HCT116 (cell line): ENCODE measurements around the gene DHPS. TPM values are rescaled to one million over a fixed set of nuclear protein-coding genes. Genes with fewer than 3 reads are reported as not detected.

ENCODE experiments used
- ATAC-seq: fragments of 200-7000 bp; cut with Tn5 transposase; 2 replicates; pipeline ENCODE4 v1.9.1; 2020; ENCODE audit warnings: mild to moderate bottlenecking, moderate library complexity
- BruUV-seq: library from RNA; stranded (reverse); fragments of 400-500 nt; replicated peaks from 2 replicates; lab custom pipeline; 2021; lab: Mats Ljungman, UMichigan
- CTCF ChIA-PET: fragments of 300-600 bp; sonication (Branson Sonifier 250); formaldehyde crosslinking; loops from one replicate; lab custom pipeline; 2021; ENCODE audit warnings: antibody characterized with exemption; lab: Charles Lee
- POLR2A ChIA-PET: fragments of 300-600, 350-600 bp; sonication (Branson Sonifier 250); formaldehyde crosslinking; loops from one replicate; lab custom pipeline; 2021; ENCODE audit warnings: antibody characterized with exemption; lab: Charles Lee
- RAD21 ChIA-PET, 2 experiments: fragments of 300-600 bp; sonication (Branson Sonifier 250); formaldehyde crosslinking; loops; one replicate each; lab custom pipeline; 2023; ENCODE audit warnings: low total read pairs in 2 of 2; ENCODE audit not compliant: uncharacterized antibody in 2 of 2, unreplicated experiment in 2 of 2, low non-redundant PET in 1 of 2; lab: Charles Lee
- DNase-seq: peaks from one replicate; pipeline ENCODE4 v3.0.0-alpha.2; 2010; ENCODE audit warnings: low read depth, low spot score
- H2AFZ ChIP-seq: fragments of 200-600 bp; shearing (Covaris generic), sonication (generic); 2 replicates; pipeline ENCODE4 v1.6.1; 2017; ENCODE audit warnings: low read depth, mixed run types, mixed read lengths, antibody characterized with exemption, low read length; ENCODE audit not compliant: poor library complexity, severe bottlenecking
- H3K27ac ChIP-seq: 2 replicates; pipeline ENCODE4 v1.5.1; 2012; ENCODE audit warnings: low read depth, low read length
- H3K27me3 ChIP-seq: fragments of 200-600 bp; sonication (generic); 2 replicates; pipeline ENCODE4 v1.6.1; 2016; ENCODE audit warnings: mixed run types, low read length, mixed read lengths; ENCODE audit not compliant: insufficient read depth
- H3K36me3 ChIP-seq, 2 experiments: fragments of 200-500 bp in 1 of 2; fragments of 200-600 bp in 1 of 2; sonication (Bioruptor generic) in 1 of 2; sonication (generic) in 1 of 2; 2 replicates each; pipeline versions ENCODE4 v1.5.1 to v1.6.1; 2014 to 2016; ENCODE audit warnings: low read length in 2 of 2, inconsistent platforms in 1 of 2, mixed read lengths in 1 of 2, mixed run types in 1 of 2; ENCODE audit not compliant: insufficient read depth in 2 of 2, control insufficient read depth in 1 of 2
- H3K4me1 ChIP-seq, 2 experiments: fragments of 200-600 bp in 1 of 2; sonication (generic) in 1 of 2; 2 replicates each; pipeline versions ENCODE4 v1.5.1 to v1.6.1; 2012 to 2017; ENCODE audit warnings: low read length in 2 of 2, inconsistent platforms in 1 of 2, mild to moderate bottlenecking in 1 of 2, mixed read lengths in 1 of 2, mixed run types in 1 of 2, moderate library complexity in 1 of 2; ENCODE audit not compliant: insufficient read depth in 2 of 2, control insufficient read depth in 1 of 2
- H3K4me2 ChIP-seq: fragments of 200-600 bp; sonication (generic); 2 replicates; pipeline ENCODE4 v1.6.1; 2017; ENCODE audit warnings: mixed run types, low read length, mixed read lengths
- H3K4me3 ChIP-seq, 2 experiments: fragments of 200-600 bp in 1 of 2; sonication (generic) in 1 of 2; replicated peaks in 1 of 2; 2 replicates each; pipeline ENCODE4 v1.5.1; 2011 to 2016; ENCODE audit warnings: low read length in 2 of 2, control low read depth in 1 of 2, low read depth in 1 of 2, mild to moderate bottlenecking in 1 of 2, mixed read lengths in 1 of 2, mixed run types in 1 of 2
- H3K79me2 ChIP-seq: fragments of 200-600 bp; sonication (generic); 2 replicates; pipeline ENCODE4 v1.6.1; 2017; ENCODE audit warnings: mild to moderate bottlenecking, mixed run types, low read length, moderate library complexity, mixed read lengths; ENCODE audit not compliant: insufficient read depth
- H3K9ac ChIP-seq: fragments of 200-600 bp; sonication (generic); 2 replicates; pipeline ENCODE4 v1.6.1; 2016; ENCODE audit warnings: low read length, mixed read lengths
- H3K9me2 ChIP-seq: fragments of 200-600 bp; sonication (generic), shearing (Covaris generic); 2 replicates; pipeline ENCODE4 v1.6.1; 2017; ENCODE audit warnings: mixed run types, mild to moderate bottlenecking, moderate library complexity; ENCODE audit not compliant: insufficient read depth
- H3K9me3 ChIP-seq, 2 experiments: fragments of 200-500 bp in 1 of 2; fragments of 200-600 bp in 1 of 2; sonication (Bioruptor generic) in 1 of 2; sonication (generic) in 1 of 2; 2 replicates each; pipeline ENCODE4 v1.6.1; 2014 to 2017; ENCODE audit warnings: low read length in 2 of 2, mixed read lengths in 2 of 2, inconsistent platforms in 1 of 2, low read depth in 1 of 2, mild to moderate bottlenecking in 1 of 2, mixed run types in 1 of 2, moderate library complexity in 1 of 2; ENCODE audit not compliant: control insufficient read depth in 1 of 2, insufficient read depth in 1 of 2
- H4K20me1 ChIP-seq: fragments of 200-600 bp; sonication (generic), shearing (Covaris generic); 2 replicates; pipeline ENCODE4 v1.6.1; 2017; ENCODE audit warnings: mixed run types, mild to moderate bottlenecking, moderate library complexity; ENCODE audit not compliant: insufficient read depth
- CBX3 ChIP-seq: IDR thresholded peaks from 2 replicates; pipeline ENCODE4 v1.6.1; 2012; ENCODE audit warnings: low read depth
- CEBPB ChIP-seq: IDR thresholded peaks from 2 replicates; pipeline ENCODE4 v1.6.1; 2012; ENCODE audit warnings: low read depth
- ELF1 ChIP-seq: IDR thresholded peaks from 2 replicates; pipeline ENCODE4 v1.6.1; 2012; ENCODE audit warnings: low read depth, borderline replicate concordance
- FOSL1 ChIP-seq: IDR thresholded peaks from 2 replicates; pipeline ENCODE4 v1.6.1; 2012; ENCODE audit warnings: low read depth
- JUND ChIP-seq: IDR thresholded peaks from 2 replicates; pipeline ENCODE4 v1.6.1; 2012
- RAD21 ChIP-seq: IDR thresholded peaks from 2 replicates; pipeline ENCODE4 v1.6.1; 2012; ENCODE audit warnings: low read depth, mild to moderate bottlenecking
- SIN3A ChIP-seq: IDR thresholded peaks from 2 replicates; pipeline ENCODE4 v1.6.1; 2012; ENCODE audit warnings: low read depth
- SP1 ChIP-seq: IDR thresholded peaks from 2 replicates; pipeline ENCODE4 v1.6.1; 2012; ENCODE audit warnings: low read depth
- intact Hi-C: fragments of 100-400 bp; cut with micrococcal nuclease; formaldehyde crosslinking; loops from 2 replicates; pipeline ENCODE4 v1.10.0; 2022
- total RNA-seq: library from RNA; stranded (reverse); gene quantifications from one replicate; pipeline ENCODE4 v1.2.1, GENCODE V29; 2021; ENCODE audit not compliant: unreplicated experiment
- TF ChIP-seq, protein P1 (sequence below), 3 experiments: fragments of 200-600 bp in 1 of 3; sonication (generic) in 1 of 3; IDR thresholded peaks in 2 of 3; conservative IDR thresholded peaks in 1 of 3; 2 replicates each; pipeline ENCODE4 v1.5.1; 2012 to 2017; ENCODE audit warnings: low read depth in 2 of 3, low read length in 2 of 3, antibody characterized with exemption in 1 of 3, borderline replicate concordance in 1 of 3, control low read depth in 1 of 3, mild to moderate bottlenecking in 1 of 3, mixed read lengths in 1 of 3, mixed run types in 1 of 3, moderate library complexity in 1 of 3; ENCODE audit not compliant: insufficient read depth in 1 of 3
- TF ChIP-seq, protein P2 (sequence below): IDR thresholded peaks from 2 replicates; pipeline ENCODE4 v1.6.1; 2012; ENCODE audit warnings: low read depth
- TF ChIP-seq, protein P3 (sequence below): IDR thresholded peaks from 2 replicates; pipeline ENCODE4 v1.6.1; 2012
- TF ChIP-seq, protein P4 (sequence below): IDR thresholded peaks from 2 replicates; pipeline ENCODE4 v1.6.1; 2011; ENCODE audit warnings: mild to moderate bottlenecking, low read length, moderate library complexity; ENCODE audit not compliant: insufficient replicate concordance; ENCODE audit errors: extremely low read depth

The DHPS gene
- total RNA-seq, 1 experiment from 2014 or later: 134 TPM

DNA sequence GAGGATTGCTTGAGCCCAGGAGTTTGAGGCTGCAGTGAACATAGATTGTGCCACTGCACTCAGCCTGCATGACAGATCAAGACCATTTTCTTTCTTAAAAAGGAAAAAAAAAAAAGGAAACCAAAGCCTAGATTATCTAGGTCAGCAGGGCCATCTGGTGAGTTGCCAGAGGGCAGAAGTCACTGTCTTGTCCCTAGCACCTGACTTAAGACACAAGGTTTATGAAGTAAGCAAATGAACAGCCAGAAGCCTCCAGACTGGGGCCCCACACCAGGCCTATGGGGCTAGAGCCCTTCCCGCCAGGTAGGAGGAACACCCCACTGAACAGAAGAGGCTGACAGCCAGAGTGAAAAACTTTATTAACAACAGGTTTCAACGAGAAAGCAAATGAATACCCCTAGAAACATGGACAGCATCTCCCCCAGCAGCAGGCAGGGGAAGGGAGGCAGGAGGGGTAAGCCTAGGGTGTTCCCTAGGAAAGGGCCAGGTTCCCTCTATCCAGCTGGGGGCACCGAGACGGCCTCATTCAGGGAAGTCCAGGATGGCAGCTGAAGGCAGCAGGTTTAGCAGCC is 13.9 kb downstream of the DHPS start:
- Histone ChIP-seq H3K9me2 (no peaks in the 10 kb centered on the region), H3K4me1 (peaks cover 19 to 37% of the 10 kb centered on the region in 2 experiments), H3K36me3 (peaks cover 5 to 9% of the 10 kb centered on the region in 2 experiments; a peak in 3 of 4 replicates)
- no peak for ATAC-seq
- TF ChIP-seq, protein P1, sequence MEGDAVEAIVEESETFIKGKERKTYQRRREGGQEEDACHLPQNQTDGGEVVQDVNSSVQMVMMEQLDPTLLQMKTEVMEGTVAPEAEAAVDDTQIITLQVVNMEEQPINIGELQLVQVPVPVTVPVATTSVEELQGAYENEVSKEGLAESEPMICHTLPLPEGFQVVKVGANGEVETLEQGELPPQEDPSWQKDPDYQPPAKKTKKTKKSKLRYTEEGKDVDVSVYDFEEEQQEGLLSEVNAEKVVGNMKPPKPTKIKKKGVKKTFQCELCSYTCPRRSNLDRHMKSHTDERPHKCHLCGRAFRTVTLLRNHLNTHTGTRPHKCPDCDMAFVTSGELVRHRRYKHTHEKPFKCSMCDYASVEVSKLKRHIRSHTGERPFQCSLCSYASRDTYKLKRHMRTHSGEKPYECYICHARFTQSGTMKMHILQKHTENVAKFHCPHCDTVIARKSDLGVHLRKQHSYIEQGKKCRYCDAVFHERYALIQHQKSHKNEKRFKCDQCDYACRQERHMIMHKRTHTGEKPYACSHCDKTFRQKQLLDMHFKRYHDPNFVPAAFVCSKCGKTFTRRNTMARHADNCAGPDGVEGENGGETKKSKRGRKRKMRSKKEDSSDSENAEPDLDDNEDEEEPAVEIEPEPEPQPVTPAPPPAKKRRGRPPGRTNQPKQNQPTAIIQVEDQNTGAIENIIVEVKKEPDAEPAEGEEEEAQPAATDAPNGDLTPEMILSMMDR (IDR thresholded peaks at IDR 0.05 in 2 of 3, conservative IDR thresholded peaks at IDR 0.05 in 1 of 3; ENCODE audit: borderline replicate concordance in 1 of 3, insufficient read depth in 1 of 3, low read depth in 2 of 3, low read length in 2 of 3): no peak
- no peak for TF ChIP-seq FOSL1
- TF ChIP-seq, protein P2, sequence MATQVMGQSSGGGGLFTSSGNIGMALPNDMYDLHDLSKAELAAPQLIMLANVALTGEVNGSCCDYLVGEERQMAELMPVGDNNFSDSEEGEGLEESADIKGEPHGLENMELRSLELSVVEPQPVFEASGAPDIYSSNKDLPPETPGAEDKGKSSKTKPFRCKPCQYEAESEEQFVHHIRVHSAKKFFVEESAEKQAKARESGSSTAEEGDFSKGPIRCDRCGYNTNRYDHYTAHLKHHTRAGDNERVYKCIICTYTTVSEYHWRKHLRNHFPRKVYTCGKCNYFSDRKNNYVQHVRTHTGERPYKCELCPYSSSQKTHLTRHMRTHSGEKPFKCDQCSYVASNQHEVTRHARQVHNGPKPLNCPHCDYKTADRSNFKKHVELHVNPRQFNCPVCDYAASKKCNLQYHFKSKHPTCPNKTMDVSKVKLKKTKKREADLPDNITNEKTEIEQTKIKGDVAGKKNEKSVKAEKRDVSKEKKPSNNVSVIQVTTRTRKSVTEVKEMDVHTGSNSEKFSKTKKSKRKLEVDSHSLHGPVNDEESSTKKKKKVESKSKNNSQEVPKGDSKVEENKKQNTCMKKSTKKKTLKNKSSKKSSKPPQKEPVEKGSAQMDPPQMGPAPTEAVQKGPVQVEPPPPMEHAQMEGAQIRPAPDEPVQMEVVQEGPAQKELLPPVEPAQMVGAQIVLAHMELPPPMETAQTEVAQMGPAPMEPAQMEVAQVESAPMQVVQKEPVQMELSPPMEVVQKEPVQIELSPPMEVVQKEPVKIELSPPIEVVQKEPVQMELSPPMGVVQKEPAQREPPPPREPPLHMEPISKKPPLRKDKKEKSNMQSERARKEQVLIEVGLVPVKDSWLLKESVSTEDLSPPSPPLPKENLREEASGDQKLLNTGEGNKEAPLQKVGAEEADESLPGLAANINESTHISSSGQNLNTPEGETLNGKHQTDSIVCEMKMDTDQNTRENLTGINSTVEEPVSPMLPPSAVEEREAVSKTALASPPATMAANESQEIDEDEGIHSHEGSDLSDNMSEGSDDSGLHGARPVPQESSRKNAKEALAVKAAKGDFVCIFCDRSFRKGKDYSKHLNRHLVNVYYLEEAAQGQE: no peak
- TF ChIP-seq, protein P3, sequence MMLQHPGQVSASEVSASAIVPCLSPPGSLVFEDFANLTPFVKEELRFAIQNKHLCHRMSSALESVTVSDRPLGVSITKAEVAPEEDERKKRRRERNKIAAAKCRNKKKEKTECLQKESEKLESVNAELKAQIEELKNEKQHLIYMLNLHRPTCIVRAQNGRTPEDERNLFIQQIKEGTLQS: no peak
- TF ChIP-seq CEBPB: no peak
- TF ChIP-seq, protein P4, sequence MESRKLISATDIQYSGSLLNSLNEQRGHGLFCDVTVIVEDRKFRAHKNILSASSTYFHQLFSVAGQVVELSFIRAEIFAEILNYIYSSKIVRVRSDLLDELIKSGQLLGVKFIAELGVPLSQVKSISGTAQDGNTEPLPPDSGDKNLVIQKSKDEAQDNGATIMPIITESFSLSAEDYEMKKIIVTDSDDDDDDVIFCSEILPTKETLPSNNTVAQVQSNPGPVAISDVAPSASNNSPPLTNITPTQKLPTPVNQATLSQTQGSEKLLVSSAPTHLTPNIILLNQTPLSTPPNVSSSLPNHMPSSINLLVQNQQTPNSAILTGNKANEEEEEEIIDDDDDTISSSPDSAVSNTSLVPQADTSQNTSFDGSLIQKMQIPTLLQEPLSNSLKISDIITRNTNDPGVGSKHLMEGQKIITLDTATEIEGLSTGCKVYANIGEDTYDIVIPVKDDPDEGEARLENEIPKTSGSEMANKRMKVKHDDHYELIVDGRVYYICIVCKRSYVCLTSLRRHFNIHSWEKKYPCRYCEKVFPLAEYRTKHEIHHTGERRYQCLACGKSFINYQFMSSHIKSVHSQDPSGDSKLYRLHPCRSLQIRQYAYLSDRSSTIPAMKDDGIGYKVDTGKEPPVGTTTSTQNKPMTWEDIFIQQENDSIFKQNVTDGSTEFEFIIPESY: no peak
- TF ChIP-seq RAD21: no peak
- no peak for TF ChIP-seq SP1
- no peak for TF ChIP-seq SIN3A
- no peak for TF ChIP-seq ELF1
- TF ChIP-seq CBX3: no peak
- TF ChIP-seq JUND: no peak
- TF ChIP-seq, all 23 proteins: peak for 0
- Histone ChIP-seq H3K4me3 (peak overlapping the region; percentile 95 to 98), H3K27ac (peak overlapping the region; percentile 88; the same call in 1 of the 2 replicates), H2AFZ (no peak overlapping the region), H3K4me2 (peak overlapping the region; percentile 92), H3K9ac (peak overlapping the region; percentile 90; the same call in 1 of the 2 replicates), H3K9me3 (no peaks in the 10 kb centered on the region), H3K27me3 (no peaks in the 10 kb centered on the region), H3K79me2 (peaks cover 28% of the 10 kb centered on the region; the same call in 1 of the 2 replicates), H4K20me1 (no peaks in the 10 kb centered on the region)
- RAD21 ChIA-PET: interaction anchor here in 1 of 2 experiments (0.6 kb wide), 1 partner anchor 171 kb away, joined by 7 read pairs; the partner anchor contains the start of gene MAST1
- POLR2A ChIA-PET: no interaction called here
- DNase-seq: no peak
- intact Hi-C loops: loop anchor here (5.0 to 10.0 kb wide), 2 partner anchors 56 to 743 kb away; partner anchors contain the start of genes ZNF490, ZNF700 and ZNF791
- CTCF ChIA-PET: no interaction called here
- BruUV-seq: no TSS peak
